ENCODE results near the gene GALNT18.

The GALNT18 gene

GRCh38 chr11:11498195-11498594 lies 123.6 kb downstream of the GALNT18 start:
- DNase-seq (ENCODE audit: low spot score): no peak

GRCh38 chr11:11496879-11497278 lies 124.9 kb downstream of the GALNT18 start:
- no peak for DNase-seq (ENCODE audit: low spot score)

GRCh38 chr11:11494348-11494747 lies 127.5 kb downstream of the GALNT18 start:
- DNase-seq (ENCODE audit: low spot score): no peak

GRCh38 chr11:11493698-11494097 lies 128.1 kb downstream of the GALNT18 start:
- no peak for DNase-seq (ENCODE audit: low spot score)

GRCh38 chr11:11491589-11491988 lies 130.2 kb downstream of the GALNT18 start:
- no peak for DNase-seq (ENCODE audit: low spot score)

GRCh38 chr11:11491014-11491413 lies 130.8 kb downstream of the GALNT18 start:
- DNase-seq (ENCODE audit: low spot score): no peak

GRCh38 chr11:11486423-11486822 lies 135.4 kb downstream of the GALNT18 start:
- DNase-seq (ENCODE audit: low spot score): no peak

- DNase-seq (ENCODE audit: low spot score): no peak
Observed at GRCh38 chr11:11486002-11486401, 135.8 kb downstream of the GALNT18 start.

- DNase-seq (ENCODE audit: low spot score): no peak
Observed at GRCh38 chr11:11483627-11484026, 138.2 kb downstream of the GALNT18 start.

- DNase-seq (ENCODE audit: low spot score): no peak
Observed at GRCh38 chr11:11482730-11483129, 139.1 kb downstream of the GALNT18 start.

GRCh38 chr11:11481371-11481770 lies 140.4 kb downstream of the GALNT18 start:
- DNase-seq (ENCODE audit: low spot score): no peak

- no peak for DNase-seq (ENCODE audit: low spot score)
Observed at GRCh38 chr11:11480971-11481370, 140.8 kb downstream of the GALNT18 start.

GRCh38 chr11:11478687-11479086 lies 143.1 kb downstream of the GALNT18 start:
- DNase-seq (ENCODE audit: low spot score): no peak

- DNase-seq (ENCODE audit: low spot score): no peak
Observed at GRCh38 chr11:11477695-11478420, 143.9 kb downstream of the GALNT18 start.

- DNase-seq (ENCODE audit: low spot score): no peak
Observed at GRCh38 chr11:11476971-11477645, 144.7 kb downstream of the GALNT18 start.

GRCh38 chr11:11476499-11476898 lies 145.3 kb downstream of the GALNT18 start:
- no peak for DNase-seq (ENCODE audit: low spot score)

GRCh38 chr11:11472106-11472505 lies 149.7 kb downstream of the GALNT18 start:
- DNase-seq (ENCODE audit: low spot score): no peak

GRCh38 chr11:11471201-11471600 lies 150.6 kb downstream of the GALNT18 start:
- no peak for DNase-seq (ENCODE audit: low spot score)

GRCh38 chr11:11468954-11469353 lies 152.9 kb downstream of the GALNT18 start:
- no peak for DNase-seq (ENCODE audit: low spot score)

GRCh38 chr11:11467312-11467711 lies 154.5 kb downstream of the GALNT18 start:
- DNase-seq (ENCODE audit: low spot score): no peak

GRCh38 chr11:11464555-11464954 lies 157.2 kb downstream of the GALNT18 start:
- DNase-seq (ENCODE audit: low spot score): no peak

GRCh38 chr11:11463405-11463804 lies 158.4 kb downstream of the GALNT18 start:
- DNase-seq (ENCODE audit: low spot score): no peak

GRCh38 chr11:11461473-11461872 lies 160.3 kb downstream of the GALNT18 start:
- DNase-seq (ENCODE audit: low spot score): no peak

- DNase-seq (ENCODE audit: low spot score): no peak
Observed at GRCh38 chr11:11459578-11459977, 162.2 kb downstream of the GALNT18 start.

All from hematopoietic multipotent progenitor cell treated with erythropoietin and hydrocortisone succinate and interleukin-3 and kit ligand, for 17 days (in vitro differentiated cells).